Gastrocnemius medialis (tissue), 4 donors: ENCODE measurements around the gene SLC10A3. TPM values are rescaled to one million over a fixed set of nuclear protein-coding genes. Genes with fewer than 3 reads are reported as not detected.

Experiments used
- ATAC-seq, 2 donors: fragments of 150-250 bp; one replicate each; pipeline ENCODE4 v1.9.1; 2016
- DNase-seq, 2 donors: peaks; one replicate each; pipeline ENCODE4 v3.0.0-alpha.2; 2019
- H3K27ac ChIP-seq, 4 donors: fragments of 200-600 bp; sonication (generic); 1 replicate in 1 of 4; 2 replicates in 3 of 4; pipeline ENCODE4 v1.5.1; 2016 to 2018; ENCODE audit warnings: mild to moderate bottlenecking in 2 of 4, moderate library complexity in 1 of 4
- H3K27me3 ChIP-seq, 3 donors: fragments of 200-600 bp; sonication (generic) in 2 of 3; 1 replicate in 1 of 3; 2 replicates in 2 of 3; pipeline versions ENCODE4 v1.5.1 to v1.6.0; 2016 to 2019; ENCODE audit warnings: mild to moderate bottlenecking in 1 of 3, moderate library complexity in 1 of 3
- H3K36me3 ChIP-seq, 2 donors: fragments of 200-600 bp; sonication (generic) in 1 of 2; one replicate each; pipeline ENCODE4 v1.5.1; 2017 to 2018
- H3K4me1 ChIP-seq, 2 donors: fragments of 200-600 bp; sonication (generic) in 1 of 2; one replicate each; pipeline ENCODE4 v1.5.1; 2016 to 2017; ENCODE audit warnings: mild to moderate bottlenecking in 2 of 2
- H3K4me3 ChIP-seq, 4 donors: fragments of 200-600 bp; sonication (generic) in 3 of 4; 1 replicate in 1 of 4; 2 replicates in 3 of 4; pipeline ENCODE4 v1.5.1; 2016 to 2019; ENCODE audit warnings: mild to moderate bottlenecking in 2 of 4
- H3K9me3 ChIP-seq, 3 donors: fragments of 200-600 bp; sonication (generic) in 2 of 3; 1 replicate in 1 of 3; 2 replicates in 2 of 3; pipeline ENCODE4 v1.5.1; 2016 to 2019
- POLR2A ChIP-seq, 2 donors: fragments of 450-650 bp; IDR thresholded peaks; one replicate each; pipeline ENCODE4 v1.6.1; 2017; ENCODE audit warnings: antibody characterized with exemption in 2 of 2, mild to moderate bottlenecking in 2 of 2, moderate library complexity in 2 of 2
- in situ Hi-C, 4 donors: fragments of 200-750 bp; cut with MboI; loops; one replicate each; pipeline versions ENCODE4 v1.15.0 to v1.8.0; 2017; ENCODE audit warnings: low sequenced_read_pairs in 4 of 4
- intact Hi-C: fragments of 100-400 bp; cut with DNase I; formaldehyde crosslinking; loops from one replicate; pipeline ENCODE4 v1.15.1; 2023; ENCODE audit warnings: low total_unique reads
- total RNA-seq, 4 donors: library from RNA; depleted of rRNA; stranded (reverse); fragments of >200 nt; gene quantifications; one replicate each; pipeline versions ENCODE4 v1.1.0 to v1.2.3, GENCODE V29; 2016
- TF ChIP-seq, protein P1 (sequence below), 5 experiments: fragments of 450-650 bp in 3 of 5; fragments of 200-600 bp in 2 of 5; sonication (generic) in 2 of 5; IDR thresholded peaks in 4 of 5; conservative IDR thresholded peaks in 1 of 5; 1 replicate in 4 of 5; 2 replicates in 1 of 5; pipeline ENCODE4 v1.5.1; 2016 to 2019; ENCODE audit warnings: antibody characterized with exemption in 5 of 5, mild to moderate bottlenecking in 3 of 5, moderate library complexity in 3 of 5

Gene SLC10A3
- total RNA-seq, 4 donors from 2014 or later, result 11.8 to 33.3 (median 21.0) TPM

- in situ Hi-C loops (no loop called here), intact Hi-C loops (no loop called here)
- Histone ChIP-seq H3K27ac (no peak overlapping the region), H3K36me3 (peaks cover 0 to 27% of the 10 kb centered on the region in 2 donors), H3K4me3 (no peak overlapping the region), H3K9me3 (no peaks in the 10 kb centered on the region), H3K27me3 (no peaks in the 10 kb centered on the region), H3K4me1 (peaks cover 0 to under 1% of the 10 kb centered on the region in 2 donors)
- DNase-seq (no peak), ATAC-seq (no peak)
- TF ChIP-seq, protein P1, sequence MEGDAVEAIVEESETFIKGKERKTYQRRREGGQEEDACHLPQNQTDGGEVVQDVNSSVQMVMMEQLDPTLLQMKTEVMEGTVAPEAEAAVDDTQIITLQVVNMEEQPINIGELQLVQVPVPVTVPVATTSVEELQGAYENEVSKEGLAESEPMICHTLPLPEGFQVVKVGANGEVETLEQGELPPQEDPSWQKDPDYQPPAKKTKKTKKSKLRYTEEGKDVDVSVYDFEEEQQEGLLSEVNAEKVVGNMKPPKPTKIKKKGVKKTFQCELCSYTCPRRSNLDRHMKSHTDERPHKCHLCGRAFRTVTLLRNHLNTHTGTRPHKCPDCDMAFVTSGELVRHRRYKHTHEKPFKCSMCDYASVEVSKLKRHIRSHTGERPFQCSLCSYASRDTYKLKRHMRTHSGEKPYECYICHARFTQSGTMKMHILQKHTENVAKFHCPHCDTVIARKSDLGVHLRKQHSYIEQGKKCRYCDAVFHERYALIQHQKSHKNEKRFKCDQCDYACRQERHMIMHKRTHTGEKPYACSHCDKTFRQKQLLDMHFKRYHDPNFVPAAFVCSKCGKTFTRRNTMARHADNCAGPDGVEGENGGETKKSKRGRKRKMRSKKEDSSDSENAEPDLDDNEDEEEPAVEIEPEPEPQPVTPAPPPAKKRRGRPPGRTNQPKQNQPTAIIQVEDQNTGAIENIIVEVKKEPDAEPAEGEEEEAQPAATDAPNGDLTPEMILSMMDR (IDR thresholded peaks at IDR 0.05 in 4 of 5, conservative IDR thresholded peaks at IDR 0.05 in 1 of 5), result no peak
- TF ChIP-seq POLR2A (IDR thresholded peaks at IDR 0.05), result no peak
These were observed 40.1 kb downstream of the SLC10A3 start for GRCh38 chrX:154450312-154450711.

DNA sequence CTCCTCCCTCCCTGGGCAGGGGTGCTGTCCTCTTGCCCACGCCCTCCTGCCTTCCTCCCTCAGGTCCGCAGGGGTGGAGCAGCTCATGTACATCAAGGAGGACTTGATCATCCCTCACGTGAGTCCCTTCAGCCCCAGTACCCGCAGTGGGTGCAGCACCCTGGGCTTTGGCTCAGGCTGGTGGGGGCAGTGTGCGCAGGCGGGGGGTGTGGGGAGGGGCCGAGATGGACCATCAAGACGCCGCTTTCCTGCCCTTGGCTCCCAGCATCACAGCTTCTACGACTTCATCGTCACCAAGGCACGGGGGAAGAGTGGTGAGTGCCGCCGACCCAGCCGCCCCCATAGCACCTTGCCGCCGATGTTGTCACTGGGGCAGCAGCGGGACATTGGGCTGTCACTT lies 40.8 kb downstream of the SLC10A3 start:
- intact Hi-C loops, result no loop called here

GRCh38 chrX:154448484-154448883 lies 41.9 kb downstream of the SLC10A3 start:
- no peak for ATAC-seq
- no peaks in the 10 kb centered on the region for H3K27me3 ChIP-seq
- TF ChIP-seq POLR2A (IDR thresholded peaks at IDR 0.05), result no peak
- TF ChIP-seq, protein P1 (IDR thresholded peaks at IDR 0.05 in 4 of 5, conservative IDR thresholded peaks at IDR 0.05 in 1 of 5), result no peak
- no peaks in the 10 kb centered on the region for H3K9me3 ChIP-seq
- H3K27ac ChIP-seq, result no peak overlapping the region
- no peak overlapping the region for H3K4me3 ChIP-seq
- no peak for DNase-seq
- intact Hi-C loops, result no loop called here
- H3K4me1 ChIP-seq, result peaks cover 4 to 6% of the 10 kb centered on the region in 2 donors
- in situ Hi-C loops, result no loop called here
- H3K36me3 ChIP-seq, result peaks cover 0 to 27% of the 10 kb centered on the region in 2 donors

More for the DNA sequence above, 40.8 kb downstream of the SLC10A3 start:
- TF ChIP-seq, protein P1 (IDR thresholded peaks at IDR 0.05 in 4 of 5, conservative IDR thresholded peaks at IDR 0.05 in 1 of 5), result no peak
- no peak for TF ChIP-seq POLR2A (IDR thresholded peaks at IDR 0.05)
- H3K4me1 ChIP-seq, result peaks cover 4 to 5% of the 10 kb centered on the region in 2 donors
- no peak for DNase-seq
- no peak for ATAC-seq
- H3K36me3 ChIP-seq, result peaks cover 0 to 27% of the 10 kb centered on the region in 2 donors
- no peaks in the 10 kb centered on the region for H3K27me3 ChIP-seq
- H3K9me3 ChIP-seq, result no peaks in the 10 kb centered on the region
- in situ Hi-C loops, result no loop called here
- H3K4me3 ChIP-seq, result no peak overlapping the region
- no peak overlapping the region for H3K27ac ChIP-seq

- H3K36me3 ChIP-seq, result peaks cover 0 to 31% of the 10 kb centered on the region in 2 donors
- peaks cover 4 to 8% of the 10 kb centered on the region in 2 donors for H3K4me1 ChIP-seq
- ATAC-seq (no peak), DNase-seq (no peak)
- intact Hi-C loops, result no loop called here
- H3K4me3 ChIP-seq, result no peak overlapping the region
- TF ChIP-seq, protein P1 (IDR thresholded peaks at IDR 0.05 in 4 of 5, conservative IDR thresholded peaks at IDR 0.05 in 1 of 5), result no peak
- TF ChIP-seq POLR2A (IDR thresholded peaks at IDR 0.05), result no peak
- H3K9me3 ChIP-seq, result no peaks in the 10 kb centered on the region
- H3K27ac ChIP-seq, result no peak overlapping the region
- no peaks in the 10 kb centered on the region for H3K27me3 ChIP-seq
- in situ Hi-C loops, result no loop called here
These were observed 44.0 kb downstream of the SLC10A3 start for GRCh38 chrX:154446430-154446829.

DNA sequence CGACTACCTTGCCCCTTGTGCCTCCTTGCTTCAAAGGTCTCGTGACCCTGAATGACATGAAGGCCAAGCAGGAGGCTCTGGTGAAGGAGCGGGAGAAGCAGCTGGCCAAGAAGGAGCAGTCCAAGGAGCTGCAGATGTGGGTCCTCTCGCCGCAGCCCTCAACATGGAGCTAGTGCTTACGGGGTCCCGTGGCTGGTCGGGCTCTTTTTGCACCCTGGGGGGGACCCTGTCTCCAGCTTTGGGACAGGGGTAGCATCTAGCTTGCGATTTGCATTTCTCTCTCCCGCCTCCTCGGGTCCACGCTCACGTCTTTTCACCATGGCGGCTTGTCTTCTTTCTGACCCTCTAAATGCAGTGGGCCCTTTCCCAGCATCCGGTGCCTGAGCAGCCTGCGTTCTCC lies 44.7 kb downstream of the SLC10A3 start:
- intact Hi-C loops, result no loop called here
- in situ Hi-C loops, result no loop called here
- Histone ChIP-seq H3K4me3 (no peak overlapping the region), H3K27ac (no peak overlapping the region), H3K9me3 (no peaks in the 10 kb centered on the region), H3K27me3 (no peaks in the 10 kb centered on the region), H3K36me3 (peaks cover 0 to 35% of the 10 kb centered on the region in 2 donors), H3K4me1 (peaks cover 4 to 8% of the 10 kb centered on the region in 2 donors)
- TF ChIP-seq, protein P1 (IDR thresholded peaks at IDR 0.05 in 4 of 5, conservative IDR thresholded peaks at IDR 0.05 in 1 of 5), result no peak
- TF ChIP-seq POLR2A (IDR thresholded peaks at IDR 0.05), result no peak
- no peak for ATAC-seq
- no peak for DNase-seq
